HUDEP-2 (cell line): ENCODE measurements around the gene MUC22.
"Not testable (repeated sequence)": the region's sequence is repeated elsewhere in the genome, so short reads cannot be mapped to it uniquely, and the experiment has no call there.

Source experiments
- DNase-seq, 76 experiments: peaks; one replicate each; lab custom pipeline; 2025; ENCODE audit not compliant: unreplicated experiment in 76 of 76; lab: John Stamatoyannopoulos, UW

MUC22 gene

GRCh38 chr6:31037169-31037568 is 26.9 kb downstream of the MUC22 start:
- DNase-seq = no peak

- no peak for DNase-seq
Observed at GRCh38 chr6:31037682-31038081, 27.4 kb downstream of the MUC22 start.

GRCh38 chr6:31038559-31038958 is 28.3 kb downstream of the MUC22 start:
- no peak for DNase-seq

GRCh38 chr6:31040801-31041200 is 30.5 kb downstream of the MUC22 start:
- no peak for DNase-seq

GRCh38 chr6:31041372-31041974 is 31.2 kb downstream of the MUC22 start:
- DNase-seq = no peak

- DNase-seq = peak in 40 of 76 experiments; percentile 3 to 68 (median 28)
Observed at GRCh38 chr6:31042806-31043205, 32.5 kb downstream of the MUC22 start.

- no peak for DNase-seq
Observed at GRCh38 chr6:31048099-31048498, 37.8 kb downstream of the MUC22 start.

- no peak for DNase-seq
Observed at GRCh38 chr6:31049518-31049917, 39.2 kb downstream of the MUC22 start.

- DNase-seq = not testable (repeated sequence)
Observed at GRCh38 chr6:31053187-31053586, 42.9 kb downstream of the MUC22 start.

- no peak for DNase-seq
Observed at GRCh38 chr6:31053873-31054272, 43.6 kb downstream of the MUC22 start.

- DNase-seq = no peak
Observed at GRCh38 chr6:31055441-31055840, 45.2 kb downstream of the MUC22 start.

- no peak for DNase-seq
Observed at GRCh38 chr6:31057426-31058003, 47.2 kb downstream of the MUC22 start.

- DNase-seq = peak in 5 of 76 experiments; percentile 6 to 43 (median 19)
Observed at GRCh38 chr6:31058128-31058894, 48.0 kb downstream of the MUC22 start.

- DNase-seq = no peak
Observed at GRCh38 chr6:31060145-31060544, 49.9 kb downstream of the MUC22 start.

- no peak for DNase-seq
Observed at GRCh38 chr6:31063906-31064435, 53.7 kb downstream of the MUC22 start.

GRCh38 chr6:31065556-31065955 is 55.3 kb downstream of the MUC22 start:
- no peak for DNase-seq

- DNase-seq = not testable (repeated sequence)
Observed at GRCh38 chr6:31067028-31067427, 56.8 kb downstream of the MUC22 start.

- not testable (repeated sequence) for DNase-seq
Observed at GRCh38 chr6:31067891-31068668, 57.8 kb downstream of the MUC22 start.

GRCh38 chr6:31068669-31069340 is 58.5 kb downstream of the MUC22 start:
- peak in 69 of 76 experiments; percentile 10 to 83 (median 58) for DNase-seq

GRCh38 chr6:31070711-31071197 is 60.5 kb downstream of the MUC22 start:
- DNase-seq = no peak
